Loucy (cell line): ENCODE measurements around the gene XCR1.
"Not testable (repeated sequence)": the region's sequence is repeated elsewhere in the genome, so short reads cannot be mapped to it uniquely, and the experiment has no call there.

Source experiments
- H2AFZ ChIP-seq: fragments of 200-600 bp; sonication (generic); 2 replicates; pipeline ENCODE4 v1.6.0; 2016; ENCODE audit warnings: antibody characterized with exemption, mild to moderate bottlenecking, low read length, moderate library complexity
- H3F3A ChIP-seq: fragments of 200-600 bp; 2 replicates; pipeline ENCODE4 v1.6.0; 2016; ENCODE audit warnings: antibody characterized with exemption, low read depth, mild to moderate bottlenecking
- H3K27me3 ChIP-seq: fragments of 200-600 bp; sonication (generic); 2 replicates; pipeline ENCODE4 v1.6.1; 2014; ENCODE audit warnings: low read length, mild to moderate bottlenecking; ENCODE audit not compliant: insufficient read depth, poor library complexity, severe bottlenecking
- H3K36me3 ChIP-seq: fragments of 200-600 bp; sonication (generic); 2 replicates; pipeline ENCODE4 v1.6.1; 2016; ENCODE audit warnings: low read length; ENCODE audit not compliant: insufficient read depth
- H3K4me1 ChIP-seq: fragments of 200-600 bp; sonication (generic); 2 replicates; pipeline ENCODE4 v1.5.1; 2014; ENCODE audit warnings: low read length, mild to moderate bottlenecking; ENCODE audit not compliant: insufficient read depth, poor library complexity, severe bottlenecking
- H3K4me2 ChIP-seq: fragments of 200-600 bp; sonication (generic); 2 replicates; pipeline ENCODE4 v1.6.0; 2014; ENCODE audit warnings: antibody characterized with exemption, low read length, low read depth, mild to moderate bottlenecking; ENCODE audit not compliant: poor library complexity, severe bottlenecking
- H3K4me3 ChIP-seq: fragments of 200-600 bp; sonication (generic); 2 replicates; pipeline ENCODE4 v1.5.1; 2014; ENCODE audit warnings: low read length, mild to moderate bottlenecking, mixed read lengths; ENCODE audit not compliant: poor library complexity, severe bottlenecking
- H3K79me2 ChIP-seq: fragments of 200-600 bp; sonication (generic); 2 replicates; pipeline ENCODE4 v1.6.1; 2014; ENCODE audit warnings: low read length; ENCODE audit not compliant: insufficient read depth
- H3K9ac ChIP-seq: fragments of 200-600 bp; sonication (generic); 2 replicates; pipeline ENCODE4 v1.6.0; 2014; ENCODE audit warnings: mild to moderate bottlenecking, low read depth, low read length, moderate library complexity; ENCODE audit not compliant: poor library complexity, severe bottlenecking
- H3K9me2 ChIP-seq: fragments of 200-600 bp; sonication (generic); replicated peaks from 2 replicates; pipeline ENCODE4 v1.6.1; 2016; ENCODE audit warnings: low read depth, low read length, mixed read lengths
- H3K9me3 ChIP-seq: fragments of 200-600 bp; sonication (generic); 2 replicates; pipeline ENCODE4 v1.6.1; 2014; ENCODE audit warnings: mild to moderate bottlenecking, antibody characterized with exemption, low read length, low read depth; ENCODE audit not compliant: insufficient read depth
- H4K20me1 ChIP-seq: fragments of 200-600 bp; sonication (generic); 2 replicates; pipeline ENCODE4 v1.6.0; 2014; ENCODE audit warnings: antibody characterized with exemption, low read length, mild to moderate bottlenecking; ENCODE audit not compliant: insufficient read depth, poor library complexity, severe bottlenecking
- CTCF ChIP-seq: fragments of 200-600 bp; sonication (generic); conservative IDR thresholded peaks from 2 replicates; pipeline ENCODE4 v1.5.1; 2014; ENCODE audit warnings: mild to moderate bottlenecking, antibody characterized with exemption, low read length
- EZH2phosphoT487 ChIP-seq: fragments of 200-600 bp; IDR thresholded peaks from 2 replicates; pipeline ENCODE4 v1.6.1; 2018; ENCODE audit warnings: antibody characterized with exemption, mild to moderate bottlenecking, moderate library complexity, borderline replicate concordance

Gene XCR1

DNA sequence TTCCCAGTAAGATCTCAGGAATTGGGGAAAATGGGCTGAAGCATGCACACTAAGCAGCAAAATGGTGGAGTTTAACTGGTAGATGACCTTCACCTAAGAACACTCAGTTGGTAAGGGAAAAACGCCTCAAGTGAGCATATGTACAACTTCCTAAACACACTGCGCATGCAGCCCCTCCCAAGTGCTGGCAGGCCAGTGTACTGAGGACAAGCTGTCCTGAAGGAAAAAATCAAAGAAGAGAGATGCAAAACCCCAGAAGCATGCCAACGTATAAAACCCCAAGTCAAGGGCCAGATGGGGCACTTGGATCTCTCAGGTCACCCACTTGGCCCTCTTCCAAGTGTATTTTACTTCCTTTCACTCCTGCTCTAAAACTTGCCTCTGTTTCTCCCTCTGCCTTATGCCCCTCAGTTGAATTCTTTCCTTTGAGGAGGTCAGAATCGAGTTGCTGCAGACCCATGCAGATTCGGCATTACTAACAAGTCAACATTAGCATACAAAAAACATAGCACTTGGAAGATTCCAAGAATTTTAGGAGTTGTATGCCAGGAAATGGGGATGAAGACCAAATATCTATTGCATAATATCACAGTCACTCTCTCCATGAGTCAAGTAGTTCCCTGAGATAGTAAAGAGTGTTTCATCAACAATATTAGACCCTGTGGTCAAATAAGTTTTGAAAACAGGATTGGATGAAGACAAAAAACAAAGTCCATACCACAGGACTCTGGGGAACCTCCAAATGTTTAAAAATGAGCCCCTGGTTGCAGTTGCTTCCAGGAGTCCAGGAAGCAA, 20.8 kb downstream of the XCR1 start:
- Histone ChIP-seq H3K4me3 (no peak overlapping the region), H3K9ac (no peak overlapping the region), H3K4me2 (no peak overlapping the region), H3F3A (no peaks in the 10 kb centered on the region), H3K9me2 (no peaks in the 10 kb centered on the region), H3K79me2 (no peaks in the 10 kb centered on the region), H2AFZ (no peak overlapping the region), H3K27me3 (no peaks in the 10 kb centered on the region), H3K4me1 (no peaks in the 10 kb centered on the region), H4K20me1 (no peaks in the 10 kb centered on the region), H3K36me3 (no peaks in the 10 kb centered on the region), H3K9me3 (no peaks in the 10 kb centered on the region)
- TF ChIP-seq EZH2phosphoT487 (no peak), CTCF (no peak)

- not testable (repeated sequence) for H3K27me3 ChIP-seq, H3F3A ChIP-seq, H3K36me3 ChIP-seq, H3K4me3 ChIP-seq, H3K79me2 ChIP-seq, H3K4me2 ChIP-seq, H3K4me1 ChIP-seq, H2AFZ ChIP-seq, H3K9ac ChIP-seq, H3K9me3 ChIP-seq, H3K9me2 ChIP-seq, H4K20me1 ChIP-seq
These were observed 23.6 kb downstream of the XCR1 start for GRCh38 chr3:46003706-46004105.

DNA sequence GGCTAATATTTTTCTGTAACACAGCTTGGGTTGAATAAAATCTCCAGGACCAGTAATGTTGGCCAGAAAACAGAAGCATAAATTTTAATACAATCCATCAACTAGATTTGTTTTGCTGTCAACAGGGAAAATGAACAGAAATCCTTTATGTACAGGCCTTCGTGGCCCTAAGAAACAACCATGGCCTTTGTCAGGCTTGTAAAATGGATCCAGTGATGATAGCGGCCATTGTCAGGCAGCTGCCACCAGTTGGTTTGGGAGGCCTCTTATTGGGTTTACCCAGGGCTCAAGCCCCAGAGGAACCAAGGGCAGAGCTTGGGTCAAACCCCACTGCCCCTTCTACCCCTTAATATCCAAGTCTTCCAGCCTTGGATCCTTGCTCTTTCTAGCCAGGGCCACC, 26.1 kb downstream of the XCR1 start:
- no peaks in the 10 kb centered on the region for H3K36me3 ChIP-seq
- no peaks in the 10 kb centered on the region for H4K20me1 ChIP-seq
- H3K4me3 ChIP-seq = no peak overlapping the region
- no peak overlapping the region for H3K9ac ChIP-seq
- no peaks in the 10 kb centered on the region for H3K27me3 ChIP-seq
- no peak overlapping the region for H2AFZ ChIP-seq
- no peaks in the 10 kb centered on the region for H3K9me2 ChIP-seq
- H3K4me1 ChIP-seq = peaks cover 2% of the 10 kb centered on the region
- H3F3A ChIP-seq = no peaks in the 10 kb centered on the region
- no peaks in the 10 kb centered on the region for H3K79me2 ChIP-seq
- TF ChIP-seq CTCF = no peak
- H3K4me2 ChIP-seq = no peak overlapping the region
- H3K9me3 ChIP-seq = no peaks in the 10 kb centered on the region

DNA sequence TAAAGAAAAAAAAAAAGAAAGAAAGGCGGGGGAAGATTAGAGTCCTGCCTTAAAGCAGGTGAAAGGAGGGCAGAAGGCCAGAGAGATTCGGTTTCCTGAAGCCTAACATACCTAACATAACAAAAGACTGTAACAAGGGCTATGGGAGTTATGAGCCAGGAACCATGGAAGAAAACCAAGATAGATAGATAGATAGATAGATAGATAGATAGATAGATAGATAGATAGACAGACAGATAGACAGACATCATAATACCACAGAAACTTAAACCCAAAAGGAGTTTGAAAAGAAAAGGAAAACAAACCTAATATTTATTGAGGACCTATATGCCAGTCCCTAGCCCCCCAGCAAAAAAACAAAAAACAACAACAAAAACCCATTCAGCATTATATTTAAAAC, 29.3 kb downstream of the XCR1 start:
- H2AFZ ChIP-seq = no peak overlapping the region
- H3K36me3 ChIP-seq = no peaks in the 10 kb centered on the region
- TF ChIP-seq CTCF (no peak), EZH2phosphoT487 (no peak)

DNA sequence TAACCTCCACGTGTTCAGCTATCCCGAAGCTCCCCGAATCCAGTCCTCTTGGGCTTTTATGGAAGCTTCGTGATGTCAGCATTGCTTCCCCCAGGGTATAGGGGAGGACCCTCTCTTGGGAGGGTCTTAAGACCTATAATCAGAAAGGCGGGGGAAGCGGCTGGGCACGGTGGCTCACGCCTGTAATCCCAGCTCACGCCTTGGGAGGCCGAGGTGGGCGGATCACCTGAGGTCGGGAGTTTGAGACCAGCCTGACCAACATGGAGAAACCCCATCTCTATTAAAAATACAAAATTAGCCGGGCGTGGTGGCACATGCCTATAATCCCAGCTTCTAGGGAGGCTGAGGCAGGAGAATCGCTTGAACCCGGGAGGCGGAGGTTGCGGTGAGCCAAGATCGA, 29.8 kb downstream of the XCR1 start:
- H3K9ac ChIP-seq, H3K9me3 ChIP-seq, H3K4me2 ChIP-seq, H3F3A ChIP-seq, H3K36me3 ChIP-seq, H4K20me1 ChIP-seq, H3K79me2 ChIP-seq, H3K9me2 ChIP-seq, H3K27me3 ChIP-seq, H2AFZ ChIP-seq, H3K4me3 ChIP-seq: not testable (repeated sequence)
- H3K4me1 ChIP-seq = peaks cover 27% of the 10 kb centered on the region

More for the DNA sequence above, 29.3 kb downstream of the XCR1 start:
- Histone ChIP-seq H3K4me2 (no peak overlapping the region), H3F3A (no peaks in the 10 kb centered on the region), H3K9me2 (no peaks in the 10 kb centered on the region), H3K9me3 (no peaks in the 10 kb centered on the region), H3K9ac (no peak overlapping the region), H3K27me3 (no peaks in the 10 kb centered on the region), H3K4me3 (no peak overlapping the region), H3K4me1 (peaks cover 23% of the 10 kb centered on the region), H3K79me2 (peaks cover 7% of the 10 kb centered on the region; the same call in 1 of the 2 replicates), H4K20me1 (no peaks in the 10 kb centered on the region)
